Psoas muscle (tissue), 8 donors: ENCODE data around the gene KLRC1. TPM values are rescaled to one million over a fixed set of nuclear protein-coding genes. Genes with fewer than 3 reads are reported as not detected.
"Not testable (repeated sequence)": the region's sequence is repeated elsewhere in the genome, so short reads cannot be mapped to it uniquely, and the experiment has no call there.

Experiments
- ATAC-seq, 4 donors: fragments of 200-7000 bp; cut with Tn5 transposase; one replicate each; pipeline ENCODE4 v1.9.1; 2020; ENCODE audit warnings: moderate library complexity in 3 of 4, mild to moderate bottlenecking in 2 of 4
- DNase-seq, 2 donors: peaks; one replicate each; pipeline ENCODE4 v3.0.0-alpha.2; 2020
- H3K27ac ChIP-seq: fragments of 200-600 bp; one replicate; pipeline ENCODE4 v1.8.0; 2022
- H3K27me3 ChIP-seq, 3 donors: fragments of 200-600 bp in 1 of 3; one replicate each; pipeline versions ENCODE4 v1.6.1 to v1.8.0; 2013 to 2022; ENCODE audit warnings: low read length in 2 of 3, mild to moderate bottlenecking in 2 of 3, moderate library complexity in 1 of 3; ENCODE audit not compliant: insufficient read depth in 3 of 3
- H3K36me3 ChIP-seq, 2 donors: fragments of 200-600 bp in 1 of 2; one replicate each; pipeline versions ENCODE4 v1.6.1 to v1.8.0; 2013 to 2022; ENCODE audit warnings: low read depth in 1 of 2, mild to moderate bottlenecking in 1 of 2, moderate library complexity in 1 of 2; ENCODE audit not compliant: insufficient read depth in 1 of 2
- H3K4me1 ChIP-seq: fragments of 200-600 bp; one replicate; pipeline ENCODE4 v1.8.0; 2022
- H3K4me3 ChIP-seq: fragments of 200-600 bp; one replicate; pipeline ENCODE4 v1.8.0; 2022; ENCODE audit warnings: mild to moderate bottlenecking
- H3K9me3 ChIP-seq: fragments of 200-600 bp; one replicate; pipeline ENCODE4 v1.8.0; 2022
- CTCF ChIP-seq: fragments of 200-600 bp; IDR thresholded peaks from one replicate; pipeline ENCODE4 v1.8.0; 2022; ENCODE audit warnings: antibody characterized with exemption
- WGBS, 3 donors: extraction: QIAGEN DNeasy Blood & Tissue Kit; methylation state at CpG; one replicate each; pipeline versions ENCODE4 v1.1.6 to v1.1.7; 2013; 5-methylcytosine and 5-hydroxymethylcytosine counted together
- intact Hi-C, 2 donors: fragments of 100-400 bp; cut with DNase I; formaldehyde crosslinking; loops; one replicate each; pipeline versions ENCODE4 v1.11.0 to v1.14.2; 2022
- polyA plus RNA-seq, 3 donors: library from polyadenylated mRNA; stranded (reverse); fragments of 200-250 nt; gene quantifications; one replicate each; pipeline ENCODE4 v1.2.3, GENCODE V29; 2013
- total RNA-seq, 4 donors: library from RNA; stranded (reverse); fragmentation: NEBNext Ultra II Directional in 2 of 4; extraction: Animal tissue kit (Norgen Biotek cat#: 25700) in 2 of 4; gene quantifications; one replicate each; pipeline versions ENCODE4 v1.2.1 to v1.2.4, GENCODE V29; 2021 to 2023
- donor health status: healthy with polysubstance abuse.
- donor health status: DM: no; HTN: no; CAD: no; lungs with moderate emphysema.
- donor health status: Bipolar disorder and iron deficiency.
- donor health status: healthy.
- donor health status: DM: yes; HTN: yes; CAD: no.
- donor health status: DM: no; HTN: no; CAD: no.
- donor health status: DM: no; HTN: no; CAD: no.
- donor health status: DM: yes; HTN: yes; CAD: no.

KLRC1 gene
- total and polyA plus RNA-seq, 7 donors, result 0.05 to 0.40 (median 0.10) TPM; not detected in 3

GRCh38 chr12:10455766-10456165 is 2.6 kb upstream of the KLRC1 start:
- intact Hi-C loops, result no loop called here
- no peak for TF ChIP-seq CTCF
- Histone ChIP-seq H3K9me3 (peaks cover 15% of the 10 kb centered on the region), H3K4me3 (no peak overlapping the region), H3K27ac (no peak overlapping the region), H3K27me3 (no peaks in the 10 kb centered on the region), H3K36me3 (no peaks in the 10 kb centered on the region), H3K4me1 (no peaks in the 10 kb centered on the region)
- 80 to 92% (median 86%) methylated on average over 1 of the region's 1 CpG for WGBS, 3 donors
- DNase-seq (no peak), ATAC-seq (no peak)

GRCh38 chr12:10454531-10454930 is 1.4 kb upstream of the KLRC1 start:
- Histone ChIP-seq H3K27ac (no peak overlapping the region), H3K9me3 (peaks cover 15% of the 10 kb centered on the region), H3K4me3 (no peak overlapping the region), H3K36me3 (no peaks in the 10 kb centered on the region), H3K4me1 (no peaks in the 10 kb centered on the region), H3K27me3 (no peaks in the 10 kb centered on the region)
- no peak for TF ChIP-seq CTCF
- intact Hi-C loops, result no loop called here
- WGBS, 3 donors, result 48 to 60% (median 59%) methylated on average over 1 of the region's 1 CpG
- ATAC-seq (no peak), DNase-seq (no peak)

- ATAC-seq, result no peak
- no peak for TF ChIP-seq CTCF
- WGBS, 3 donors, result 91 to 92% (median 91%) methylated on average over 4 of the region's 4 CpGs
- Histone ChIP-seq H3K4me1 (no peaks in the 10 kb centered on the region), H3K9me3 (no peaks in the 10 kb centered on the region), H3K27me3 (no peaks in the 10 kb centered on the region), H3K36me3 (no peaks in the 10 kb centered on the region), H3K27ac (no peak overlapping the region), H3K4me3 (no peak overlapping the region)
- DNase-seq, result no peak
- intact Hi-C loops, result no loop called here
These were observed 4.9 kb downstream of the KLRC1 start for GRCh38 chr12:10448236-10448635.

- DNase-seq, H3K4me3 ChIP-seq, intact Hi-C loops, H3K9me3 ChIP-seq, H3K36me3 ChIP-seq, H3K27ac ChIP-seq, H3K27me3 ChIP-seq, ATAC-seq, H3K4me1 ChIP-seq: not testable (repeated sequence)
- WGBS, 3 donors, result 70 to 79% (median 78%) methylated on average over 5 of the region's 5 CpGs
These were observed 7.1 kb downstream of the KLRC1 start for GRCh38 chr12:10446052-10446451.

- H3K27me3 ChIP-seq, H3K4me1 ChIP-seq, H3K27ac ChIP-seq, ATAC-seq, intact Hi-C loops, H3K36me3 ChIP-seq, H3K9me3 ChIP-seq, DNase-seq, H3K4me3 ChIP-seq: not testable (repeated sequence)
- WGBS, 3 donors, result 90 to 95% (median 92%) methylated on average over 5 to 8 of the region's 8 CpGs
These were observed 12.0 kb downstream of the KLRC1 start for GRCh38 chr12:10441144-10441543.

GRCh38 chr12:10439608-10440274 is 13.4 kb downstream of the KLRC1 start:
- H3K9me3 ChIP-seq, H3K4me1 ChIP-seq, H3K27ac ChIP-seq, DNase-seq, H3K4me3 ChIP-seq, H3K27me3 ChIP-seq, ATAC-seq, intact Hi-C loops, H3K36me3 ChIP-seq: not testable (repeated sequence)
- WGBS, 3 donors, result 67 to 92% (median 74%) methylated on average over 1 to 2 of the region's 2 CpGs

GRCh38 chr12:10437601-10438000 is 15.6 kb downstream of the KLRC1 start:
- H3K36me3 ChIP-seq, H3K4me3 ChIP-seq, H3K27ac ChIP-seq, H3K27me3 ChIP-seq, H3K9me3 ChIP-seq, DNase-seq, H3K4me1 ChIP-seq, ATAC-seq, intact Hi-C loops: not testable (repeated sequence)
- 0% methylated on average over 1 of the region's 2 CpGs for WGBS, 3 donors

GRCh38 chr12:10435816-10436215 is 17.4 kb downstream of the KLRC1 start, which contains the start of gene KLRC2:
Gene KLRC2 (minus strand): TSS chr12:10436010. CDS start chr12:10435986, 24 bp downstream.
- H3K9me3 ChIP-seq, DNase-seq, H3K4me1 ChIP-seq, H3K4me3 ChIP-seq, H3K27me3 ChIP-seq, H3K36me3 ChIP-seq, H3K27ac ChIP-seq, ATAC-seq, intact Hi-C loops: not testable (repeated sequence)
- 43 to 60% (median 46%) methylated on average over 3 of the region's 3 CpGs for WGBS, 3 donors

GRCh38 chr12:10430623-10431022 is 22.6 kb downstream of the KLRC1 start:
- intact Hi-C loops, H3K4me1 ChIP-seq, H3K36me3 ChIP-seq, ATAC-seq, DNase-seq, H3K27me3 ChIP-seq, H3K9me3 ChIP-seq, H3K4me3 ChIP-seq, H3K27ac ChIP-seq: not testable (repeated sequence)
- WGBS, 3 donors, result 71 to 81% (median 78%) methylated on average over 4 of the region's 4 CpGs
